ENCODE results near the gene RERE.

GRCh38 chr1:8345621-8346415, 471.6 kb downstream of the RERE start:
- TF ChIP-seq CTCF (IDR thresholded peaks at IDR 0.05) (no peak), POLR2A (IDR thresholded peaks at IDR 0.05) (no peak)

Data from heart left ventricle (tissue), 13 donors.